A549 treated with GW870086 at 1 μM for 4 hours (cell line): ENCODE data around the gene RNF138. TPM values are rescaled to one million over a fixed set of nuclear protein-coding genes. Genes with fewer than 3 reads are reported as not detected.

Experiments
- total RNA-seq: library from RNA; stranded (reverse); fragments of 200-300 nt; extraction: Qiagen RNA extraction; gene quantifications from 5 replicates; pipeline ENCODE4 v1.2.3, GENCODE V29; 2022; ENCODE audit warnings: low read depth

The RNF138 gene
- total RNA-seq = 9.6 to 13.7 TPM (median 12.9 TPM) in 5 replicates

GRCh38 chr18:32091724-32092421, at the start of gene RNF138:
TSS of gene RNF138 (plus strand) at chr18:32091874. CDS start at chr18:32092777, 903 bp downstream.

Other genes with a start within 250 kb of the RNF138 start
- gene TRAPPC8, start 148.7 kb upstream of the RNF138 start, total RNA-seq = 9.6 to 15.0 TPM (median 13.6 TPM) in 5 replicates
- 0.19 to 0.42 TPM (median 0.31 TPM) in 5 replicates for gene RNF125, start 73.0 kb upstream of the RNF138 start, total RNA-seq
- 0.05 TPM in 1 of 5 replicates, not detected in the others for gene MEP1B, start 98.2 kb downstream of the RNF138 start, total RNA-seq